Astrocyte of the cerebellum (primary cell): ENCODE measurements around the gene R3HDML.

Source experiments
- DNase-seq: peaks from one replicate; pipeline ENCODE4 v3.0.0-alpha.2; 2011; ENCODE audit warnings: low read depth
- H3K4me3 ChIP-seq: 2 replicates; pipeline ENCODE4 v1.5.1; 2011; ENCODE audit warnings: mild to moderate bottlenecking, low read depth, low read length, moderate library complexity
- in situ Hi-C: cut with HindIII; loops from 2 replicates; pipeline ENCODE4 v1.10.0; 2017; ENCODE audit warnings: low sequenced_read_pairs
- TF ChIP-seq, protein P1 (sequence below): IDR thresholded peaks from 2 replicates; pipeline ENCODE4 v1.5.1; 2012; ENCODE audit warnings: low read length, low read depth, moderate library complexity, mild to moderate bottlenecking; ENCODE audit errors: missing control alignments

Gene R3HDML

DNA sequence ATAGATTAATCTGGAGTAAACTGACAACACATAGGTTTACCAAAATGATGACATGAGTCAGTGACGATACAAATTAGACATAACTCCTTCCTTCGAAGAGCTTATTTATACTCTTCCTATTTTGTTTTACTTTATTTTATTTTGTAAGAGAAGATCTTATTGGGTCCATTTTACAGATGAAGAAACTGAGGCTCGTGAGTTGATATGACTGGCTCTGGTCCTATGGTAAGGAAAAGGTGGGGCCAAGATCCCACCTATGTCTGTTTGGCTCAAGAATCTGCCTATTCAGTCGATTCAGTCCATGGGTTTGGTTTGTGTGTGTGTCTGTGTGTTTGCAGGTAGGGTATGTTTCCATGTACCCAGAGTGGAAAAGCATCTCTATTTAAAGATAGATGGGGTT, 8.4 kb upstream of the R3HDML start:
- no peak for DNase-seq
- in situ Hi-C loops: loop anchor here (10.0 kb wide), 1 partner anchor 56 kb away; no protein-coding TSS in a partner anchor
- TF ChIP-seq, protein P1, sequence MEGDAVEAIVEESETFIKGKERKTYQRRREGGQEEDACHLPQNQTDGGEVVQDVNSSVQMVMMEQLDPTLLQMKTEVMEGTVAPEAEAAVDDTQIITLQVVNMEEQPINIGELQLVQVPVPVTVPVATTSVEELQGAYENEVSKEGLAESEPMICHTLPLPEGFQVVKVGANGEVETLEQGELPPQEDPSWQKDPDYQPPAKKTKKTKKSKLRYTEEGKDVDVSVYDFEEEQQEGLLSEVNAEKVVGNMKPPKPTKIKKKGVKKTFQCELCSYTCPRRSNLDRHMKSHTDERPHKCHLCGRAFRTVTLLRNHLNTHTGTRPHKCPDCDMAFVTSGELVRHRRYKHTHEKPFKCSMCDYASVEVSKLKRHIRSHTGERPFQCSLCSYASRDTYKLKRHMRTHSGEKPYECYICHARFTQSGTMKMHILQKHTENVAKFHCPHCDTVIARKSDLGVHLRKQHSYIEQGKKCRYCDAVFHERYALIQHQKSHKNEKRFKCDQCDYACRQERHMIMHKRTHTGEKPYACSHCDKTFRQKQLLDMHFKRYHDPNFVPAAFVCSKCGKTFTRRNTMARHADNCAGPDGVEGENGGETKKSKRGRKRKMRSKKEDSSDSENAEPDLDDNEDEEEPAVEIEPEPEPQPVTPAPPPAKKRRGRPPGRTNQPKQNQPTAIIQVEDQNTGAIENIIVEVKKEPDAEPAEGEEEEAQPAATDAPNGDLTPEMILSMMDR: no peak
- no peak overlapping the region for H3K4me3 ChIP-seq

DNA sequence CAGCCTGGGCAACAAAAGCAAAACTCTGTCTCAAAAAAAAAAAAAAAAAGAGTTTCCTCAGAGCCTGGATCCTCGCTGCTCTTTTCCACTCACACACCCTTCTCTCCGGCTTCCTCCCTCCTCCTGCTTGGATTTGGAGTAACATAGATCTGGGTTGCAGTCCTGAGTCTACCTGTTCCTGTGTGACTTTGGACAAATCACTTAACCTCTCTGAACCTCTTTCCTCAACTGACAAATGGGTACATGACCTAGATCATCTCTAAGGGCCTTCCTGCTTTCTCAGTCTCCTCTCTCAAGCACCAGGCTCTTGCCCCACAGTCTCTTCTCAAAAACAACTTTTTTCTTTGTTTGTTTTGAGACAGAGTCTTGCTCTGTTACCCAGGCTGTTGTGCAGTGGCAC, 5.6 kb upstream of the R3HDML start:
- no peak for DNase-seq
- in situ Hi-C loops: no loop called here
- no peak overlapping the region for H3K4me3 ChIP-seq
- TF ChIP-seq, protein P1: no peak

GRCh38 chr20:44334306-44334705, 2.5 kb upstream of the R3HDML start:
- TF ChIP-seq, protein P1: no peak
- H3K4me3 ChIP-seq: no peak overlapping the region
- DNase-seq: no peak
- in situ Hi-C loops: no loop called here

DNA sequence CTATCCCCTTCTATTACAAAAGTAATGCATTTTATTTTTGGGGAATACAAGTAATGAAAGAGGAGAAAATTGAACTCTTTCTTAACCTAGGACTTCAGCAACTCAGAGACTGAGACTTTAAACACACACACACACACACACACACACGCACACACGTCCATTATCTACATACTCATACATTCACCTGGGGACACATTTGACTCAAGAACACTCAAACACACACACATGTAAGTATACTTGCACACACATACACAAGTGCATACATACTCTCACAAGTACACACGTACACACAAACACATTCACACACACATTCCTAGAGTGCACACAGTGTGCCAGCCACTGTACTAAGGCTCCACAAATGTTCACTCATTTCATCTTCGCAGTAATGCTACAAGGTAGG, 2.1 kb upstream of the R3HDML start:
- no peak overlapping the region for H3K4me3 ChIP-seq
- DNase-seq: no peak
- in situ Hi-C loops: no loop called here
- TF ChIP-seq, protein P1: no peak

- no peak for DNase-seq
- TF ChIP-seq, protein P1: no peak
- in situ Hi-C loops: no loop called here
Measured at GRCh38 chr20:44335675-44336074, 1.2 kb upstream of the R3HDML start.

DNA sequence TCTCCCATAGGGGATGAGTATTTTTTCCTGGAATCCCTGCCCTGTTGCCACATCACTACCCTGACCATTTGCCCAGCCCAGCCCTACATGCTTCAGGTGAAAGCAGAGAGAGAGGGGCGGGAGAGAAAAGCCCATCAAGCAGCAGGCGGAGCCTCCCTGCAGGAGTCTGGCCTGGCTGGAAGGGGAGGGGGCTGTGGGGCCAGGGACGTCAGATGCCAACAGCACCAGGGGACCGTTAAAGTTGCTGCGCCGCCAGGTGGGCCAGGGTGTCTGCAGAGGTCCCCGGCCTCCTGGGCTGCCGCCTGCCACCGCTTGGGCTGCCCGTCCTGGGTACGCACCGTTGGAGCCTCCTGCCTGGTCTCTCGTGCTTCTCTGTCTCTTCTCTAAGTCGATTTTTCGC, 757 bp upstream of the R3HDML start:
- TF ChIP-seq, protein P1: no peak
- in situ Hi-C loops: no loop called here
- no peak overlapping the region for H3K4me3 ChIP-seq
- no peak for DNase-seq

More at GRCh38 chr20:44335675-44336074, 1.2 kb upstream of the R3HDML start:
- no peak overlapping the region for H3K4me3 ChIP-seq

- TF ChIP-seq, protein P1: no peak
Measured at GRCh38 chr20:44342248-44342647, 5.4 kb downstream of the R3HDML start.

More at GRCh38 chr20:44342248-44342647, 5.4 kb downstream of the R3HDML start:
- in situ Hi-C loops: no loop called here
- no peak for DNase-seq
- H3K4me3 ChIP-seq: no peak overlapping the region
